ENCODE measurements around the gene RECK.

RECK gene

DNA sequence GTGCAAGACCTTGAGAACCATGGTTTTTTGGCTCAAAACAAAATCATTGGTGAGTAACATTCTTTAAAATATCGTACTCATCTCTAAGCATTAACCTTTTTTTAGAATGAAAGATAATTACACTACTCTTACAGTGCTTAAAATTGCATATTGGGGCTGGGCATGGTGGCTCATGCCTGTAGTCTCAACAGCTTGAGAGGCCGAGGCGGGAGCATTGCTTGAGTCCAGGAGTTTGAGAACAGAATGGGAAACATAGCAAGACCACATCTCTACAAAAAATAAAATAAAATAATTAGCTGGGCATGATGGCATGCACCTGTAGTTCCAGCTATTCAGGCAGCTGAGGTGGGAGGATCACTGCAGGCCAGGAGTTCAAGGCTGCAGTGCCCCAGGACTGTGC lies 2.9 kb upstream of the RECK start:
- ATAC-seq (replicated peaks; ENCODE audit: extremely low read depth, poor library complexity, severe bottlenecking) (no peak), DNase-seq (ENCODE audit: low spot score in 2 of 2) (no peak)
- Mint-ChIP-seq H3K36me3 (ENCODE audit: insufficient read depth) (no peaks in the 10 kb centered on the region), H3K4me3 (no peak overlapping the region), H3K27me3 (peaks cover 18% of the 10 kb centered on the region), H3K9me3 (no peaks in the 10 kb centered on the region), H3K4me1 (peaks cover 13% of the 10 kb centered on the region), H3K27ac (ENCODE audit: low read depth) (no peak overlapping the region)

DNA sequence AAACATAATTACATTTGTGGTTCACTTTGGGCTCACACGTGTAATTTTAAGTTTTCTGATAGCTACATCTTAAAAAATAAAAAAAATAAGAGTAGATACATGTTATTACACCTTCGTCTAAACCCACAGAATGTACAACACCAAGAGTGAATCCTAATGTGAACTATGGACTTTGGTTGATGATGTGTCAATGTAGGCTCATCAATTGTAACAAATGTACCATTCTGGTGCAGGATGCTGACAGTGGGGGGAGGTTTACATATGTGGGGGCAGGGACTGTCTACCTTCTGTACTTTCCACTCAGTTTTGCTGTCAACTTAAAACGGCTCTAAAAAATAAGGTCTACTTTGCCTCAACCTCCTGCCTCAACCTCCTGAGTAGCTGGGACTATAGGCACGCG lies 2.5 kb upstream of the RECK start:
- H3K9me3 Mint-ChIP-seq, result no peaks in the 10 kb centered on the region
- peaks cover 14% of the 10 kb centered on the region for H3K4me1 Mint-ChIP-seq
- no peak for ATAC-seq (replicated peaks; ENCODE audit: extremely low read depth, poor library complexity, severe bottlenecking)

DNA sequence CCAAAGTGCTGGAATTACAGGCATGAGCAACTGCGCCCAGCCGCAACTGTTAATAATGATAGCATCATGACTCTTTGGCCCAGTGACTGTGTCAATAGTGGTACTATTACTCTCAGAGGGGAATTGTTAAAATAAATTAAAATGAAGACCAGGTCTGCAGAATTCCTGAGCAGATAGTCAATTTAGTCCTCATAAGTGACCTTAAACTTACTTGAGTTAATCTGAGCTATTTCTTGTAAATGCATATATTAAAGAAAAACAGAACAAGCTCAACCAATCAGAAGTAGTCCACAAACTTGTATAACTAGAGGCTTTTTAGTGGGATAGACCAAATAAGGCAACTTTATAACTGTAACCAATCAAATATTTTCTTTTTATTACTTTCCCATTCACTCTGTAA lies 1.7 kb upstream of the RECK start:
- ATAC-seq (replicated peaks; ENCODE audit: extremely low read depth, poor library complexity, severe bottlenecking), result no peak
- H3K9me3 Mint-ChIP-seq, result no peaks in the 10 kb centered on the region
- no peak for DNase-seq (ENCODE audit: low spot score in 2 of 2)
- H3K27me3 Mint-ChIP-seq, result peaks cover 18% of the 10 kb centered on the region
- no peak overlapping the region for H3K27ac Mint-ChIP-seq (ENCODE audit: low read depth)
- H3K4me3 Mint-ChIP-seq, result no peak overlapping the region
- no peaks in the 10 kb centered on the region for H3K36me3 Mint-ChIP-seq (ENCODE audit: insufficient read depth)
- peaks cover 22% of the 10 kb centered on the region for H3K4me1 Mint-ChIP-seq

More for the DNA sequence above, 2.5 kb upstream of the RECK start:
- Mint-ChIP-seq H3K4me3 (no peak overlapping the region), H3K27me3 (peaks cover 18% of the 10 kb centered on the region), H3K36me3 (ENCODE audit: insufficient read depth) (no peaks in the 10 kb centered on the region), H3K27ac (ENCODE audit: low read depth) (no peak overlapping the region)
- no peak for DNase-seq (ENCODE audit: low spot score in 2 of 2)

DNA sequence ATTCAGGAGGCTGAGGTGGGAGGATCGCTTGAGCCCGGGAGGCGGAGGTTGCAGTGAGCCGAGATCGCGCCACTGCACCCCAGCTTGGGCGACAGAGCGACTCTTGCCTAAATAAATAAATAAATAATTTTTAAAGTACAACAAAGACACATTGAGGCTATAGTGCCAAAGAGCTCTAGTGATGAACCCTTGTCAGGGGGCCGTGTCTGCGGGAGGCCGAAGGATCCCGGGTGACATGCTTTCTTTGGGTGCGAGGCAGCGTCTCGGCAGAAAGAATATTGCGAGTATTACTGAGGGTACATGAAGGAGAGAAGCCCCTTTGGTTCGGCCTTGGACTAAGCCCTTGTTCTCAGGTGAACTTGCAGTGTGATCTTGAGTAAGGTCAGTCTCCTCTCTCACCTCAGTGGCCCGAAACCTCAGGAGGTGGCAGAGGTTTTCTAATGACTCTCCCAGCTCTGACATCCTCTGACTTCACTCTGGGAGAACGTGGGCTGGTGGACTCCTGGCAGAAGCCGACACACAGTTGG lies 397 bp upstream of the RECK start:
- Mint-ChIP-seq H3K36me3 (ENCODE audit: insufficient read depth) (no peaks in the 10 kb centered on the region), H3K27me3 (peaks cover 15% of the 10 kb centered on the region), H3K4me1 (peaks cover 34% of the 10 kb centered on the region), H3K4me3 (peak overlapping the region; percentile 81), H3K27ac (ENCODE audit: low read depth) (no peak overlapping the region), H3K9me3 (no peaks in the 10 kb centered on the region)
- DNase-seq (ENCODE audit: low spot score in 2 of 2), result no peak
- ATAC-seq (replicated peaks; ENCODE audit: extremely low read depth, poor library complexity, severe bottlenecking), result no peak

DNA sequence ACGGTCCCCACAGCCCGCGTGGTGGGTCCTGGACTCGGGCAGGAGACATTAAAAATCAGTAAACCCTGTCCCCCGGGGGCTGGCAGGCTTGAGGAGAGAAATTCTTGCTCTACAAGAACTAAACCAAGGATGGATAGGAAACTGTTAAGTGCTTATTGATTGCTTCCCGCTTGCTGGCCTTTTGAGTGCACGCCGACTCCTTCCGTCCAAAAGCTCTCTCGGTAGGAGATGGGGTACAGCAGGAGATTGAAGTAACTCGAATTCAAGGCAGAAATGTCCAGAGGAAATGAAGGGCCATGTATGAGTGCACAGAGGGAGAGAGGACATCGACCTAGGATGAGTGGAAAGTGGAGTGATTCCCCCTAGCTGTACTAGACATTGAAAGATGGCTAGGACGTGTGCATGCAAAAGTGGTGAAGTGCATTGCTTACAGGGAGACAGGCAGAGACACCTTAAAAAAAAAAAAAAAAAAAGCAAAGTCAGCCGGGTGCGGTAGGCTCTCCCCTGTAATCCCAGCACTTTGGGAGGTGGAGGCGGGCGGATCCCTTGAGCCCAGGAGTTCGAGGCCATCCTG lies 923 bp downstream of the RECK start:
- Mint-ChIP-seq H3K9me3 (no peaks in the 10 kb centered on the region), H3K4me3 (peak overlapping the region; percentile 81), H3K4me1 (peaks cover 45% of the 10 kb centered on the region), H3K27me3 (peaks cover 1% of the 10 kb centered on the region), H3K27ac (ENCODE audit: low read depth) (peak overlapping the region; percentile 79), H3K36me3 (ENCODE audit: insufficient read depth) (no peaks in the 10 kb centered on the region)
- ATAC-seq (replicated peaks; ENCODE audit: extremely low read depth, poor library complexity, severe bottlenecking) (no peak), DNase-seq (ENCODE audit: low spot score in 2 of 2) (no peak)

DNA sequence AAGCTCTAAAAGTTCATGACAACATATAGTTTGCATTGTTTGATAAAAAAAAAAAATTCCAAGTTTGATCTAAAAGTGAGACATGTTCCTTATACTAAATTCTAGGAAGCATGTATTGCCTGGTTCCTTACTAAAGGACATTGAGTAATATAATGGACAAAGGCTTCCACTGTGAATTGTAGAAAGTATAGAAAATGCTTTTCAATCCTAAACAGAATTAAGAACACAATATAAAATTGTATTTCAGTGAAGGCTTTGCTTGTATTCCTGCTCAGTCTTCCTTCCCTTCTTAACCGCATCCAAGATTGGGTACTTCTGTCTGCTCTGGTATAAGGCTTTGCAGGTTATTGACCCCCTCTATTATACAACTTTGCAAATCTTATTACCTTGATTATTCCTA lies 2.4 kb downstream of the RECK start:
- ATAC-seq (replicated peaks; ENCODE audit: extremely low read depth, poor library complexity, severe bottlenecking) (no peak), DNase-seq (ENCODE audit: low spot score in 2 of 2) (no peak)
- H3K27ac Mint-ChIP-seq (ENCODE audit: low read depth), result no peak overlapping the region
- peaks cover 51% of the 10 kb centered on the region for H3K4me1 Mint-ChIP-seq
- no peaks in the 10 kb centered on the region for H3K36me3 Mint-ChIP-seq (ENCODE audit: insufficient read depth)
- no peaks in the 10 kb centered on the region for H3K27me3 Mint-ChIP-seq
- H3K4me3 Mint-ChIP-seq, result no peak overlapping the region
- no peaks in the 10 kb centered on the region for H3K9me3 Mint-ChIP-seq

DNA sequence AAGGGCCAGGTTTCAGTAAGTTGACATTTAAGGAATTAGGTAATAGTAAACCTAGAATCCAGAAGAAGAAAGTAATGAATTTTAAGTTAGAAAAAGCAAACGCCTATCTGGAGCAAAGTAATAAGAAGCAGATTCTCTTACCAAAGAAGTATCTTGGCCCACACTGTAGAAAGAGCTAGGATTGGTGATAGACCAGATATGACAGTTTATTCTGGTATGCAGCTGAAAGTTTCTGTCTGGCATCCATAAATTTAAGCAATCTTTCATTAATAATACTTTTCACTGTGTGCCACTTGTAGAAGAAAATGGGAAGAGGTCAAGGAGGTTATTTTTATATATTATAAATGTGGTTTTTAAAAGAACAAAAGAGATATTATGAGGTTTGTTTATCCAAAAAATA lies 3.0 kb downstream of the RECK start:
- peaks cover 57% of the 10 kb centered on the region for H3K4me1 Mint-ChIP-seq
- no peaks in the 10 kb centered on the region for H3K9me3 Mint-ChIP-seq
- no peaks in the 10 kb centered on the region for H3K36me3 Mint-ChIP-seq (ENCODE audit: insufficient read depth)
- ATAC-seq (replicated peaks; ENCODE audit: extremely low read depth, poor library complexity, severe bottlenecking) (no peak), DNase-seq (ENCODE audit: low spot score in 2 of 2) (no peak)
- no peaks in the 10 kb centered on the region for H3K27me3 Mint-ChIP-seq
- H3K27ac Mint-ChIP-seq (ENCODE audit: low read depth), result no peak overlapping the region
- no peak overlapping the region for H3K4me3 Mint-ChIP-seq

DNA sequence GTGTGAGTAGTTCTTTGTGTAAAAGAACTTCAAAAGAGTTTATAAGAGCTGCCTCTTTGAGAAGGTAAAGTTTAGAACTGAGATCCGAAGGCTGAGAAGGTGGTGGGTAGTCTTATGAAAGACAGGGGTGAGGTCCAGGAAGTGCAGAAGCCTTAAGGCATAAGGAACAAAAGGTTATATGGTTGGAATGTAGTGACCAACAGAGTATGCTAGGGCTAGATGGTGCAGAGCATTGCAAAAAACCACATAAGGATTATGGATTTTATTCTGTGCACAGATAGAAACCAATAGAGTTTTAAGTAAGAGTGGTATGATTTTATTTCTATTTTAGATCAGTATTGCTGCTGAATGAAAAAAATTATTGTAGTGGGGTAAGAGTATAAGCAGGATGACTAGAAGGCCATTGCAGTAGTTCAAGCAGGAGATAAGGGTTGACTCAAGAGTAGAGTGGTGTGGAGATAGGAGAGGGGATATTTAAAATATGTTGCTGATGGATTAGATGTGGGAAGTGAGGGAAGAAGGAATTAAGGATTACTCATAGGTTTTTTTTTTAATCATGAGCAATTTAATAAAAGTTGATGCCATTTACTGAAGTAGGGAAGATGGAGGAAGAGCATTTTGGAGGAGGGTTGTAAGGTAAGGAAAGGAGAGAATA lies 3.7 kb downstream of the RECK start:
- Mint-ChIP-seq H3K4me1 (peaks cover 60% of the 10 kb centered on the region), H3K36me3 (ENCODE audit: insufficient read depth) (no peaks in the 10 kb centered on the region), H3K27me3 (no peaks in the 10 kb centered on the region), H3K9me3 (no peaks in the 10 kb centered on the region), H3K4me3 (no peak overlapping the region), H3K27ac (ENCODE audit: low read depth) (peak overlapping the region; percentile 8)
- no peak for DNase-seq (ENCODE audit: low spot score in 2 of 2)
- ATAC-seq (replicated peaks; ENCODE audit: extremely low read depth, poor library complexity, severe bottlenecking), result no peak

DNA sequence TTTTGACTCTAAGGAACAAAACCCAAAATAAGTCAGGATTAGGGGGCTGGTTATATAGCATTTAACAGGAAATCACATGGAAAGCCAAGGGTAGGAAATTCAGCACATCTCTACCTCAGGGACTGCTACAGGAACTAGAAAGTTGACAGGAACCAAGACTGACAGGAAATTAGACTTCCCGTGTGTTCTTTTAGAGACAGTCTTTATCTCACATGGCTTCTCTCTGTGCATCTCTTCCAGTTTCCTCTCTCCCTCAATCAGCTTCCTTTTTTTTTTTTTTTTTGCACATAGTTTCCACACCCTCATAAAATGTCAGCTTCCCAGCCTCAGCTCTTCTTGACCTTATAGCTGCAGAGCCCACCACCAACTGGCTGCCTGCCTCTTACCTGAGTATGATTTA lies 4.8 kb downstream of the RECK start:
- DNase-seq (ENCODE audit: low spot score in 2 of 2), result no peak
- H3K4me3 Mint-ChIP-seq, result peak overlapping the region; percentile 27
- H3K36me3 Mint-ChIP-seq (ENCODE audit: insufficient read depth), result no peaks in the 10 kb centered on the region
- H3K4me1 Mint-ChIP-seq, result peaks cover 60% of the 10 kb centered on the region
- no peaks in the 10 kb centered on the region for H3K27me3 Mint-ChIP-seq
- H3K9me3 Mint-ChIP-seq, result no peaks in the 10 kb centered on the region
- H3K27ac Mint-ChIP-seq (ENCODE audit: low read depth), result no peak overlapping the region
- no peak for ATAC-seq (replicated peaks; ENCODE audit: extremely low read depth, poor library complexity, severe bottlenecking)

- Mint-ChIP-seq H3K4me3 (no peak overlapping the region), H3K4me1 (peaks cover 32% of the 10 kb centered on the region), H3K27ac (ENCODE audit: low read depth) (no peak overlapping the region), H3K9me3 (no peaks in the 10 kb centered on the region), H3K27me3 (no peaks in the 10 kb centered on the region), H3K36me3 (ENCODE audit: insufficient read depth) (no peaks in the 10 kb centered on the region)
- no peak for DNase-seq (ENCODE audit: low spot score in 2 of 2)
- no peak for ATAC-seq (replicated peaks; ENCODE audit: extremely low read depth, poor library complexity, severe bottlenecking)
Observed at GRCh38 chr9:36045610-36046009, 8.9 kb downstream of the RECK start.

GRCh38 chr9:36046923-36047322 lies 10.2 kb downstream of the RECK start:
- ATAC-seq (replicated peaks; ENCODE audit: extremely low read depth, poor library complexity, severe bottlenecking) (no peak), DNase-seq (ENCODE audit: low spot score in 2 of 2) (no peak)
- H3K36me3 Mint-ChIP-seq (ENCODE audit: insufficient read depth), result no peaks in the 10 kb centered on the region
- H3K4me3 Mint-ChIP-seq, result no peak overlapping the region
- peaks cover 20% of the 10 kb centered on the region for H3K4me1 Mint-ChIP-seq
- H3K9me3 Mint-ChIP-seq, result no peaks in the 10 kb centered on the region
- no peaks in the 10 kb centered on the region for H3K27me3 Mint-ChIP-seq
- H3K27ac Mint-ChIP-seq (ENCODE audit: low read depth), result no peak overlapping the region

DNA sequence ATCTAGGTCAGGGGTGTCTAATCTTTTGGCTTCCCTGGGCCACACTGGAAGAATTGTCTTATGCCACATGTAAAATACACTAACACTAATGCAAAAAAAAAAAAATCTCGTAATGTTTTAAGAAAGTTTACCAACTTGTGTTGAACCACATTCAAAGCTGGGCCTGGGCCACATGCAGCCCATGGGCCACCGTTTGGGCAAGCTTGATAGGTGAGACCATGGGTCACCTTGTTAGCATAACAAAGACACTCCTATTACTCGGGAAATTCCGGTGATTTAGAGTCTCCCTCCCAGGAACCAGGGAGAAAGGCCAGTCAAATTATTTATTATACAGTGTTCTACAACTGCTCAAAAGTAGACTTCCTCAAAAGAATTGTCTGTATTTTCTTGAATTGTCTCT lies 12.7 kb downstream of the RECK start:
- peaks cover 6% of the 10 kb centered on the region for H3K4me1 Mint-ChIP-seq
- H3K4me3 Mint-ChIP-seq, result no peak overlapping the region
- H3K27me3 Mint-ChIP-seq, result no peaks in the 10 kb centered on the region
- DNase-seq (ENCODE audit: low spot score in 2 of 2), result no peak
- H3K36me3 Mint-ChIP-seq (ENCODE audit: insufficient read depth), result no peaks in the 10 kb centered on the region
- no peak overlapping the region for H3K27ac Mint-ChIP-seq (ENCODE audit: low read depth)
- H3K9me3 Mint-ChIP-seq, result no peaks in the 10 kb centered on the region
- no peak for ATAC-seq (replicated peaks; ENCODE audit: extremely low read depth, poor library complexity, severe bottlenecking)

DNA sequence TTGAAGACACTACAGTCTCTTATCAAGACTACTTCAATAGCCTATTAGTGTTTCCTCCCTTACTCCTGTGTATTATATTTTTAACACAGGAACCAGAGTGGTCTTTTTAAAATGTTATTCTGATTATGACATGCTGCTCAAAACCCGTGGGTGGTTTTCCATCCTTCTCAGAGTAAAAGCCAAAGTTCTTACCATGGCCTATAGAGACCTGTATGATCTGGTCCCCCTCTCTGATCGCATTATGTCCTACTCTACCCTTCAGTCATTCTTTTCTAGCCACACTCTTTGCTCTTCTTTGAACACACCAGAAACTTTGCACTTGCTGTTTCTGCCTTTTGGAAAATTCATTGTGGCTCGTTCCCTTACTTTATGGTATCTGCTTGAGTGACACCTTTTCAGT lies 13.8 kb downstream of the RECK start:
- Mint-ChIP-seq H3K27me3 (no peaks in the 10 kb centered on the region), H3K4me1 (no peaks in the 10 kb centered on the region), H3K27ac (ENCODE audit: low read depth) (no peak overlapping the region), H3K9me3 (no peaks in the 10 kb centered on the region), H3K36me3 (ENCODE audit: insufficient read depth) (no peaks in the 10 kb centered on the region), H3K4me3 (no peak overlapping the region)
- DNase-seq (ENCODE audit: low spot score in 2 of 2) (no peak), ATAC-seq (replicated peaks; ENCODE audit: extremely low read depth, poor library complexity, severe bottlenecking) (no peak)

Data from central memory CD8-positive, alpha-beta T cell (primary cell).